LHCN-M2 (cell line): ENCODE measurements around the gene ELOVL7. TPM values are rescaled to one million over a fixed set of nuclear protein-coding genes. Genes with fewer than 3 reads are reported as not detected.
"Not testable (repeated sequence)": the region's sequence is repeated elsewhere in the genome, so short reads cannot be mapped to it uniquely, and the experiment has no call there.

Experiments
- DNase-seq: peaks from one replicate; pipeline ENCODE4 v3.0.0-alpha.2; 2012; ENCODE audit warnings: low read depth
- total RNA-seq: library from RNA; depleted of rRNA; stranded (reverse); fragments of >200 nt; gene quantifications from 2 replicates; pipeline ENCODE4 v1.2.3, GENCODE V29; 2014

ELOVL7 gene
- total RNA-seq, 1 experiment from 2014 or later, result not detected

DNA sequence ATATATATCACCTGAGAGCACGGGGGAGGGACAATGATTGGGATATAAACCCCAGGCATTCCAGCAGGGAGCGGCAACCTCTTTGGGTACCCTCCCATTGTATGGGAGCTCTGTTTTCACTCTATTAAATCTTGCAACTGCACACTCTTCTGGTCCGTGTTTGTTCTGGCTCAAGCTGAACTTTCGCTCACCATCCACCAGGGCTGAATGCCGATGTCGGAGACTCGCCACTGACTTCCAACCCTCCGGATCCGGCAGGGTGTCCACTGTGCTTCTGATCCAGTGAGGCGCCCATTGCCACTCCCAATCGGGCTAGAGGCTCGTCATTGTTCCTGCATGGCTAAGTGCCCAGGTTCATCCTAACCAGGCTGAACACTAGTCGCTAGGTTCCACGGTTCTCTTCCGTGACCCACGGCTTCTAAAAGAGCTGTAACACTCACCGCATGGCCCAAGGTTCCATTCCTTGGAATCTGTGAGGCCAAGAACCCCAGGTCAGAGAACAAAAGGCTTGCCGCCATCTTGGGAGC is 48.6 kb downstream of the ELOVL7 start:
- not testable (repeated sequence) for DNase-seq

DNA sequence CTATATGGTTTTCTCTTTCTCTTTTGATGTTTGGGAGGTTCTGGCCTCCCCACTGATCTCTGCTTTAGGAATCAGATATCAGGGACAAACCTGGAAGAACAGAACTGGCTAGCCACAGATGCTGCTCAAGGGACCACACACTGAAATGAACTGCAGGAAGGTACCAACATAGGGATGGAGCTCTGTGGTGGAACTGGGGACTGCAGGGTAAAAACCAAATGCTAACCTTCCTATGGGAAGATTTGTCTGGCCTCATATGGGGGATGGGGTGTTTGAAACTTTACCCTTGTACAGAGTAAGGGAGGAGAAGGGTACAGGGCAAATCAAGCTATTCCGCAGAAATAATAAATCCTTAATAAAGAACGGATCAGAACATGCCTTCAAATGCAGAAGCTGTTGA is 49.4 kb downstream of the ELOVL7 start:
- no peak for DNase-seq

DNA sequence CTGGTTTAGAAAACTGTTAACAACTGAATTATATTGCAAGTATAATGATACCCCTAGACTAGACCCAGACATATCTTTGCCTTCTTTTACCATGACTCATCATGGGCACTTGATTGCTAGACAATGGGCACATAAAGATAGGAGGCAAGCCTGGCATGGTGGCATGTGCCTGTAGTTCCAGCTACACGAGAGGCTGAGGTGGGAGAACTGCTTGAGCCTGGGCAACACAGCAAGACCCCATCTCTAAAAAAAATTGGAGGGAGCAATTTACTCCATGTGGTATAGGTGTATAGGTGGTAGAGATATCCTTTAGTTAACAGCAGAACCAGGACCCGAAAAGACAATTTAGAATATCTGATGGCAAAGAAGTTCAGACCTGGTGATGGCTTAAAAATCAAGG is 51.6 kb downstream of the ELOVL7 start:
- DNase-seq, result no peak

DNA sequence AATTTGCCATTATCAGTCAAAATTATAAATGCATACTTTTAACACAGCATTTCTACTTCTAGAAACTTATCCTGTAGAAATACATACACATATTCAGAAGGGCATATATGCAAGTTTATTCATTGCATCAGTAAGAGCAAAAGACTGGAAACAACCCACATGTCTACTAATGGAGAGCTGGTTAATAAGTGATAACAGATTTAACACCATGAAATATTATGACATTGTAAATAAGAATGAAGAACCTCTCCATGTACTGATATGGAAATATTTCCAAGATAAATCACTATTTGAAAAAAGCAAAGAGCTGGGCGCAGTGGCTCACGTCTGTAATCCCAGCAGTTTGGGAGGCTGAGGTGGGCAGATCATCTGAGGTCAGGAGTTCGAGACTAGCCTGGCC is 54.5 kb downstream of the ELOVL7 start:
- no peak for DNase-seq

DNA sequence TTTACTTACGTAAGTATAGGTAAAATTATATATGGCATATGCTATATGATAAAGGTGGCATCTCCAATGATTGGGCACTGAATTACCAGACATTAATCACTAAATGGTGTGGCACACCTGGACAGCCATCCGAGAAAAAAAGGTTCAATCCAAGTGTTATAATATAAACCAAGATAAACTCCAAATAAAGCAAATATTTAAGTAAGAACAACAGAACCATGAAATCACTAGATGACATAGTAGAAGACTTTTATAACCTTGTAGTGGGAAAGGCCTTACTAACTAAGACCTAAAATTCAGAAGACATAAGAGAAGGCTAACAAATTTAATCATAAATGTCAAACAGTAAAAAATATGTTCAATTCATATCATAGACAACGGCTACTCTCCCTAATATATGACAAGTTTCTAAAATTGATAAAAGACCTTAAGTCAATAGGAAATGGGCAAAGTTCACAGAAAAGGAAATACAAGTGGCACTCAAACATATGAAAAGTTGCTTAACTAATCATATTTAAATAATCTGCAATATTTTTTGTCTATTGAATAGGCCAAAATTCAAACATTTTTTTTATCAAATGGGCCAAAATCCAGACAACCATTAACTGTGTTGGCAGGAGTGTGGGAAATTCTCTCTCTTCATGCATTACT is 55.1 kb downstream of the ELOVL7 start:
- no peak for DNase-seq

DNA sequence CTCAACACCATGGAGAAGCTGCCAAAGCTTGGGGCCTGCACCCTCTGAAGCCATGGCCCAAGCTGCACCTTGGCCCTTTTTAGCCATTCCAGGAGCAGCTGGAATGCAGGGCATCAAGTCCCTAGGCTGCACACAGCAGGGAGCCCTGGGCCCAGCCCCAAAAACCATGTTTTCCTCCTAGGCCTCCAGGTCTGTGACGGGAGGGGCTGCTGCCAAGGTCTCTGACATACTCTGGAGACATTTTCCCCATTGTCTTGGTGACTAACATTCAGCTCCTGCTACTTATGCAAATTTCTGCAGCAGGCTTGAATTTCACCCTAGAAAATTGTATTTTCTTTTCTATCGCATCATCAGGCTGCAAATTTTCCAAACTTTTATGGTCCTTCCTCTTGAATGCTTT is 64.6 kb downstream of the ELOVL7 start:
- DNase-seq, result peak; percentile 3

DNA sequence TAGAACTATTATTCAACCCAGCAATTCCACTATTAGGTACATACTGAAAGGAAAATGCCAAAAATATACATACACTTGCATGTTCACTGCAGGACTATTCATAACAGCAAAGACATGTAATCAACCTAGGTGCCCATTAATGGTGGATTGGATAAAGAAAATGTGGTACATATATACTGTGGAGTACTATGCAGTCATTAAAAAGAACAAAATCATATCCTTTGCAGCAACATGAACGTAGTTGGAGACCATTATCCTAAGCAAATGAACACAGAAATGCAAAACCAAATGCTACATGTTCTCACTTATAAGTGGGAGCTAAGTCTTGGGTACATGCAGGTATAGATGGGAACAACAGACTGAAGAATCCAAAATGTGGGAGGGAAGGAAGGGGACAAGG is 67.7 kb downstream of the ELOVL7 start:
- no peak for DNase-seq

DNA sequence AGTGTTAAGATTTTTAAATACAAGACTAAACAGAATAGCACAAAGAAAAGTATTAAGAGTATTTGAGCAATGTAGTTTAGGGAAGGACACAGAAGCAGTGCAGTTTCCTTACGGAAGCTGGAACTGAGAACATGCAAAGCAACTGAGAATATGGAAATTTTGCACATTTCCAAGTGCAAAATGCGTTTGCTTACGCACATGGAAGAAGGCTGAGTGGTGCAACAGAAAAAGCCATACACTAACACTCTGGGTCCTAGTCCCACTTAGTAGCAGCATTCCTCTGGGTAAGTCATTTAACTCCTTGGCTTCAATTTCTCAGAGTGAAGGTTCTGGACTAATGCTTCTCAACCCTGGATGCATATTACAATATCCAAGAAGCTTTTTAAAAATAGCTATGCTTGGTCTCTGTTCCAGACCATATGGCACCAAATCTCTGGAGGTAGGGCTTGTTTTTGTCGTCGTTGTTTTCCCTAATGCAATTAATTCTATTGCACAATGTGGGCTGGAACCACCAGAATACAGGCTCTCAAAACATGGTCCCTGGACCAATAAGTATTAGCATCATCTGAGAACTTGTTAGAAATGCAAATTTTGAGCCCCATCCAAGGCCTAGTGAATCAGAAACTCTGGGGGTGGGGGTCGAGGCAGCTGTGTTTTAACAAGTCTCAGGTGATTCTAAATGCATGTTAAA is 78.9 kb downstream of the ELOVL7 start:
- no peak for DNase-seq

DNA sequence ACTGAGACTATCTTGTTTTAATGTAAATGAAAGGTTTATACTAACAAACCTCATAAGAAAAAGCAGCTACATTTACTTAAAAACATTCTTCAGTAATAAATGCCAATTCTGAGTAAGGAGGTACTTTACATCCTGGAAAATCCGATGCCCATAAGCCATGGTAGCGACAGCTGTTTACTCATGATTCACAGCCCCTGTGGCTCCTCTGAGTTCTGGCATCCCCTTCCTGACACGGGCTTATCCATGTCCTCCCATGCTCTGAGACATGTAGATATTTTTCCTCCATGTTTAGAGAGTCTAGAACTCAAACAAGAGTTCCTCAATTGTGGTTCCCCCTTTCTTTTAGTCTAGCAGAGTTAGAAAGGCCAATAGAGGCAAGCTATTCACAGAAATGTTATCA is 81.0 kb downstream of the ELOVL7 start:
- peak; percentile 54 for DNase-seq

DNA sequence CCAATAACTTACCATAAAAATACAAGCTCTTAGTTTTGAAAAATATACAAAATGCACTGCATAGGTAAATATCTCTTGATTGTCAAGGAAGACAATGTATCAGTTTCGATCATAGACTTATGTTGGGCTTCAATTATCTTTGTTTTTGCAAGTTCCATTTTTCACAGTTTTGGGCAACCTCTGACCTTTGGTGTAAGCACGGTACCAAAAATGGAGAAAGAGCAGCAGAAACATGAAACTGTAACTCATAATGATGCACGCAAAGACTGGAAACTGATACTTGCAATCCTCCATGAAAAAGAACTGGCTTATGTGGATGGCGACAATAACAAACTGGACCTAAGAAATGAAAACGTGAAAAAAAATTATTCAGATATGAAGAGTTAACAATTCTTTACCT is 89.6 kb downstream of the ELOVL7 start:
- no peak for DNase-seq

DNA sequence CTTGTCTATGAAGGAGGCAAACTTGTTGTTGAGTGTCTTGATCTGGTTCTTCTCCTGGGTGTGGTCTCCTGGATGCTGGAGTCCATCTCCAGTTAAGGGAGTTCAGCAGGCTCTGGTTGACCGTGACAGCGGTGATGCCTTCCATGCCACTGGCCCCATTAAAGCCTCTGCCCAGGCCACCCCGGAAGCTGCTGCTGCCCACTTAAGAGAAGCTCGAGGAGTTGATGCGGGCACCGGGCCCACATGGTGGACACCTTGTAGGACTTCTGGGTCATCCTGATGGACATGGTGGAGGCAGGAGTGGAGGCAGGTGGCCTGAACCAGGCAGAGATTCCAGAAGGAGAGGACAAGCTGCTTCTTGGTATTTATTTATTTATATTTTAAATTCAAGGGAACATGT is 99.4 kb downstream of the ELOVL7 start:
- no peak for DNase-seq

DNA sequence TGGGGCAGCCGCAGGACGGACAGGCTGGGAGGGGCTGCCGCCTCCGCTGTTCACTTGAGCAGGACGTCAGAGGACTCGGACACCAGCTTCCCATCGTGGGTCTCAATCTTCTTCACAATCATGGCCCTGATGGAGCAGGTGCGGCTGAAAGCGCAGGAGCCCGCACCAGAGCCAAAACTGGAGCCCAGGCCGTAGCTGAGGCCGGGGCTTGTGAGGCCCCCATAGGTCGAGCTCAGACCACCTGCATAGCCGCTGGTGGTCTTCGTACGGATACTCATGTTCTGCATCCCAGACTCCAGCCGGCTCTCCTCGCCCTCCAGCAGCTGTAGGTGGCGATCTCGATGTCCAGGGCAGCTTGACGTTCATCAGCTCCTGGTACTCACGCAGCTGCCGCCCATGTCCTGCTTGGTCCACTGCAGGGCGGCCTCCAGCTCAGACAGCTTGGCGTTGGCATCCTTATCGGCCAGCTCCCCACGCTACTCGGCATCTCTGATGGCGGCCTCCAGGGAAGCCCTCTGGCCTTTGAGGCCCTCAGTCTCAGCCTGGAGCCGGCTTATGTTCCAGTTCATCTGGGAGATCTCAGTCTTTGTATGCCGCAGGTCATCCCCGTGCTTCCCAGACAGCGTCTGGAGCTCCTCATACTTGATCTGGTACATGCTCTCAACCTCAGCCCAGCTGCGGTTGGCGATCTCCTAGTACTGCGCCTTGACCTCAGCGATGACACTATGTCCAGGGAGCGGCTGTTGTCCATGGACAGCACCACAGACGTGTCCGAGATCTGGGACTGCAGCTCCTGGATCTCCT is 100.4 kb downstream of the ELOVL7 start:
- no peak for DNase-seq

DNA sequence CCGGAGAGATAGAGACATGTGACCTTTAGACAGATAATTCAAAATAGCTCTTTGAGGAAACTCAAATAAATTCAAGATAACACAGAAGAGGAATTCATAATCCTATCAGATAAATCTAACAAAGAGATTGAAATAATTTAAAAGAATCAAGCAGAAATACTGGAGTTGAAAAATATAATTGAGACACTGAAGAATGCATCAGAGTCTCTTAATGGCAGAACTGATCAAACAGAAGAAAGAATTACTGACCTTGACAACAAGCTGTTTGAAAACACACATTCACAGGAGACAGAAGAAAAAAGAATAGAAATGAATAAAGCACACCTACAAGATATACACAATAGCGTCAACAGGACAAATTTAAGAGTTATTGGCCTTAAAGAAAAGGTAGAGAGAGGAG is 103.7 kb downstream of the ELOVL7 start:
- DNase-seq, result no peak

DNA sequence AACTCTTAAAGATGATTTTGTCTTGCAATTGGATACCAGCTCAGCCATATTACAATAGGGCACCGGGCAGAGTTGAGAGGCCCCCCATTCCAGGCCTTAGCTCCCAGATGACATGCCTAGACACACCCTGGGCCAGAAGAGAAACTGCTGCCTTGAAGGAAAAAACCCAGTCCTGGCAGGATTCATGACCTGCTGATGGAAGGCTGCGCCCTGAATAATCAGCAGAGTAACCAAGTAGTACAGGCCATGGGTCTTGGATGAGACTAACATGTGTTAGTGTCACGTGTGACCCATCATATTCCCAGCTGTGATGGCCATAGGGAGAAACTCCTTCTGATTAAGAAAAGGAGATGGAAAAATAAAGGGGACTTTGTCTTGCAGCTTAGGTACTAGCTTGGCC is 105.1 kb downstream of the ELOVL7 start:
- DNase-seq, result no peak

DNA sequence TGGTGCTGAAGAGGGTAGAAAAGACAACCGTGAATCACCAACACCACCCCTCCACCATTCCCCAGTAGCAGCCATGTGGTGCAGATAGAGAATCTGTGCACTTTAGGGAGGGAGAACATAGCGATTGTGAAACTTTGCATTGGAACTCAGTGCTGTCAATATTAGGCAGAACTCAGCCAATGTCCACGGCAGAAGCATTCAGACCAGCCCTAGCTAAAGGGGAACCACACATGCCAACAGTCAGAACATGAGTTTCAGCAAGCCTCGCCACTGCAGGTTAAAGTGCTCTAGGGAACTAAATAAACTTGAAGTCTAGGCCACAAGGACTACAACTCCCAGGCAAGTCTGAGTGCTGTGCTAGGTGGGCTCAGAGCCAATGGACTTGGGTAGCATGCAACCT is 105.6 kb downstream of the ELOVL7 start:
- no peak for DNase-seq

DNA sequence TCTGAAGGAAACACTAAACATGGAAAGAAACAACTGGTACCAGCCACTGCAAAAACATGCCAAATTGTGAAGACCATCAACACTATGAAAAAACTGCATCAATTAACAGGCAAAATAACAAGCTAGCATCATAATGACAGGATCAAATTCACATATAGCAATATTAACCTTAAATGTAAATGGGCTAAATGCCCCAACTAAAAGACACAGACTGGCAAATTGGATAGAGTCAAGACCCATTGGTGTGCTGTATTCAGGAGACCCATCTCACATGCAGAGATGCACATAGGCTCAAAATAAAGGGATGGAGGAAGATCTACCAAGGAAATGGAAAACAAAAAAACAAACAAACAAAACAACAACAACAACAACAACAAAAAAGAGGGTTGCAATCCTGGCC is 113.2 kb downstream of the ELOVL7 start:
- not testable (repeated sequence) for DNase-seq

DNA sequence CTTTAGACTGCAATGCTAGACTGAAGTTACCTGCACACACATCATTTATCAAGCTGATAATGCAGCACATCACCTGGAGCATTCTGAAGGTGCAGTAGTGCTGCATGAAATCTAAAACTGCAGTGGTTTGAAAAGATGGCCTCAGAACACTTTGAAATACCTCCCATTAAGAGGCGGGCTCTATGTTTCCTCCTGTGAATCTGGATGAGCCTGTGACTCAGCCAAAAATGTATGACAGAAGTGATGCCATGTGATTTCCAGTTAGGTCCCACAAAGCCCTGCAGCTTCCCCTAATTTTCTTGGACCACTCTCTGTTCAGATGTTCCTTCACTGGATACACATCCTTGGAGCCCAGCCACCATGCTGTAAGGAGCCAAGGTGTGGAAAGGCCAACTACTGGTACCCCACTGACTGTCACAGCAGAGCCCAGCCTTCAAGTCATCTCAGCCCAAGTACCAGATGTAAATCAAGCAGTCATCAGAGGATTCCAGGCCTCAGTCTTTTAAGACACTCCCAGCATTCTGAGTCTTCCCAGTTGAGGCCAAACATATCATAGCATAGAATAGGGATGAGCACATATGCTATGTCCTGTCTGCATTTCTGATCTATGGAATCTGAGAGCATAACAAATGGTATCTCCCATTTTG is 116.9 kb downstream of the ELOVL7 start:
- peak; percentile 10 for DNase-seq

DNA sequence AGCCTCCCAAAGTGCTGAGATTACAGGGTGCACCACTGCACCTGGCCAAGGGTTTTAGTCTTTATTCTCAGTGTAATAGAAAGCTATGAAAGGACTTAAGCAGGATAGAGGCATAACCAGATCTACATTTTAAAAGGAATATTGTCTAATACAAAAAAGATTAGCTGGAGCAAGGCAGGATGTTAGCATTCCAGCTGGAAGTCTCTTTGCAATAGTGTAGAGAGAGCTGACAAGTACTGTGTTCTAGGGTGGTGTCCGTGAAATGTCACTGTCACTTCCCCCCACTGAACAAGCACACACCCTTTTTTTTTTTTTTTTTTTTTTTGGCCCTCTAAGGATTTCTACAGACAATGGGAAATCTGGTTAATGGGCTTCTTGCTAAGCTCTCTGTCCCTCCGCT is 119.9 kb downstream of the ELOVL7 start:
- DNase-seq, result no peak

DNA sequence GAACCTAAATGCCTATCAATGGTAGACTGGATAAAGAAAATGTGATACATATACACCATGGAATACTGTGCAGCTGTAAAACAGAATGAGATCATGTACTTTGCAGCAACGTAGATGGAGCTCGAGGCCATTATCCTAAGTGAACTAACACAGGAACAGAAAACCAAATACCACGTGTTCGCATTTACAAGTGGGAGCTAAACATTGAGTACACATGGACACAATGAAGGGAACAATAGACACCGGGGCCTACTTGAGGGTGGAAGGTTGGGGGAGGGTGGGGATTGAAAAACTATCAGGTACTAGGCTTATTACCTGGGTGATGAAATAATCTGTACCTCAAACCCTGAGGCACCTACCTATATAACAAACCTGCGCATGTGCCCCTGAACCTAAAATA is 121.7 kb downstream of the ELOVL7 start:
- DNase-seq, result no peak

DNA sequence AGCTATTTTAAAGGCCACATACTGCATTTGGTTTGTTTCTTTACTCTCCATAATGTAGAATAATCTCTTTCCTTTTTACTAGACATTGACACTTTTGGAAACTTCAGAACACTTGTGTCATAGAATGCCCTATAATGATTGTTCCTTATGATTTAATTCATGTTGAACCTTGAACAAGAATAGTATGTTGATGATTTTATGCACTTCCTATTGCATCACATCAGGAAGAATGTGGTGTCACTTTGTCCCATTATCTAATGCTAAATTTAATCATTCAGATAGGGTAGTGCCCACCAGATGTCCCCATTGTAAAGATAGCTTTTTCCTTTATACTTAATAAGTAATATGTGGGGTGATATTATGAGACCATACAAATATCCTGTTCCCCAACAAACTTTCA is 124.7 kb downstream of the ELOVL7 start:
- DNase-seq, result no peak

DNA sequence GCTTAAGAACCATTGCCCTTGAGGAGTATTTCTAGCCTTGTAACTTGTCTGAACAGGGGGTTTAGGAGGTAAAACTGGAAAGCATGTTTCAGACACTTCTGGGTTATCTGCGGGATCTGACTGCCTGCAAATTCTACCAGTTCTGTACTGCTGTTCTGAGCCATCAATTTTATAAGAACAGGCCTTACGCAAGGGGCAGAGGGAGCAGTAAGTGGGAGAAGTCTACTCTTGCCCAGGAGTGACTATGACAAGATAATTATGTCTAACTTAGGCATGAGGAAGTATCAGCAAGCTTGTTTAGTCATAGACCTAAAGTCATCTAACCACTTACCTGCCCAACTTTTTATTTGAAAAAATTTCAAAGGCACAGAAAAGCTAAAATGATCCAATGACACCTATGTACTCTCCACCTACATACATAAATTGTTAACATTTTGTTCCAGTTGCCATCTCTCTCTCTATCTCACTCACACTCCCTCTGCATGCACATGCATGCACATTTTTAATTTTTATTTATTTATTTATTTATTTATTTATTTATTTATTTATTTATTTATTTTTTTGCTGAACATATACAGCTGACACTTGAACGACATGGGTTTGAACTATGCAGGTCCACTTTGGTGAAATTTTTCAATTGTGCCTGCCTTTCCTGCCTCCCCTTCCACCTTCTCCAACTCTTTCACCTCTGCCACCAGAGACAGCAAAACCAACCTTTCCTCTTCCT is 125.7 kb downstream of the ELOVL7 start:
- no peak for DNase-seq
